Activated B cell treated with CpG ODN at 0.5 μM for 24 hours (primary cell): Measurements from ENCODE around the gene FRMPD1. TPM values are rescaled to one million over a fixed set of nuclear protein-coding genes. Genes with fewer than 3 reads are reported as not detected.

Experiments used
- ATAC-seq: fragments of 200-7000 bp; cut with Tn5 transposase; one replicate; pipeline ENCODE4 v1.10.0; 2021; ENCODE audit warnings: low read depth, mild to moderate bottlenecking, moderate library complexity
- CTCF ChIA-PET: fragments of 350-600 bp; sonication (Branson Sonifier 250); formaldehyde crosslinking; loops from one replicate; lab custom pipeline; 2021; ENCODE audit warnings: antibody characterized with exemption; lab: Charles Lee
- POLR2A ChIA-PET: fragments of 350-600 bp; sonication (Branson Sonifier 250); formaldehyde crosslinking; loops from one replicate; lab custom pipeline; 2021; ENCODE audit warnings: antibody characterized with exemption; lab: Charles Lee
- DNase-seq: peaks from one replicate; pipeline ENCODE4 v3.0.0; 2022
- H3K27ac Mint-ChIP-seq: one replicate; pipeline ENCODE4 v1.8.0; 2020; ENCODE audit warnings: mixed read lengths
- H3K27me3 Mint-ChIP-seq: one replicate; pipeline ENCODE4 v1.8.0; 2021; ENCODE audit warnings: mixed read lengths
- H3K36me3 Mint-ChIP-seq: one replicate; pipeline ENCODE4 v1.8.0; 2021; ENCODE audit warnings: low read depth, mixed read lengths
- H3K4me1 Mint-ChIP-seq: one replicate; pipeline ENCODE4 v1.8.0; 2021; ENCODE audit warnings: mixed read lengths
- H3K4me3 Mint-ChIP-seq: one replicate; pipeline ENCODE4 v1.8.0; 2020; ENCODE audit warnings: mild to moderate bottlenecking, mixed read lengths
- H3K9me3 Mint-ChIP-seq: one replicate; pipeline ENCODE4 v1.8.0; 2020; ENCODE audit warnings: mixed read lengths
- intact Hi-C: fragments of 100-400 bp; cut with micrococcal nuclease; formaldehyde crosslinking; loops from one replicate; pipeline ENCODE4 v1.15.1; 2024
- total RNA-seq: library from RNA; stranded (reverse); gene quantifications from 2 replicates; pipeline ENCODE4 v1.2.3, GENCODE V29; 2022
- TF ChIP-seq, protein P1 (sequence below): fragments of 200-600 bp; IDR thresholded peaks from one replicate; pipeline ENCODE4 v1.8.0; 2022; ENCODE audit warnings: antibody characterized with exemption, mild to moderate bottlenecking

FRMPD1 gene
- total RNA-seq, 1 donor from 2014 or later, result 0.07 TPM

GRCh38 chr9:37729499-37729898, 78.7 kb downstream of the FRMPD1 start:
- CTCF ChIA-PET, result no interaction called here

DNA sequence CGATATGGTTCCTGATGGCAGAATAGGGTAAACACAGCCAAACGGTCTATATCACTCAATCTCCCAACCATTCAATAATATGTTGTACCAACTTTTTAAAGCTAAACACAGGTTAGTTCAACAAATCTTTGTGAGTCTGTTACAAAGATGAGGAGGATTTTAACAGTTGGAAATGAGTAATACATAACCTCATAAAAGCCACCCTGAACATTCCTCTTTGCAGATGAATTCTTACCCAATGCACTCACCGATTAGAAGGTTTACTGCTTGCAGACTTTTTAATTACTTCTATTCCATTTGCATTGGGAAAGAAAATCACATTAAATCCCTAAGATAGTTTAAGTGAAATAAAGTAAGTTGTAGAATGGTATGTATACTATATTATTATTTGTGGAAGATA, 79.5 kb downstream of the FRMPD1 start:
- Mint-ChIP-seq H3K27me3 (peaks cover 5% of the 10 kb centered on the region), H3K4me1 (no peaks in the 10 kb centered on the region), H3K4me3 (no peak overlapping the region), H3K27ac (no peak overlapping the region), H3K36me3 (no peaks in the 10 kb centered on the region), H3K9me3 (no peaks in the 10 kb centered on the region)
- intact Hi-C loops, result no loop called here
- CTCF ChIA-PET, result no interaction called here
- no peak for DNase-seq
- TF ChIP-seq, protein P1, sequence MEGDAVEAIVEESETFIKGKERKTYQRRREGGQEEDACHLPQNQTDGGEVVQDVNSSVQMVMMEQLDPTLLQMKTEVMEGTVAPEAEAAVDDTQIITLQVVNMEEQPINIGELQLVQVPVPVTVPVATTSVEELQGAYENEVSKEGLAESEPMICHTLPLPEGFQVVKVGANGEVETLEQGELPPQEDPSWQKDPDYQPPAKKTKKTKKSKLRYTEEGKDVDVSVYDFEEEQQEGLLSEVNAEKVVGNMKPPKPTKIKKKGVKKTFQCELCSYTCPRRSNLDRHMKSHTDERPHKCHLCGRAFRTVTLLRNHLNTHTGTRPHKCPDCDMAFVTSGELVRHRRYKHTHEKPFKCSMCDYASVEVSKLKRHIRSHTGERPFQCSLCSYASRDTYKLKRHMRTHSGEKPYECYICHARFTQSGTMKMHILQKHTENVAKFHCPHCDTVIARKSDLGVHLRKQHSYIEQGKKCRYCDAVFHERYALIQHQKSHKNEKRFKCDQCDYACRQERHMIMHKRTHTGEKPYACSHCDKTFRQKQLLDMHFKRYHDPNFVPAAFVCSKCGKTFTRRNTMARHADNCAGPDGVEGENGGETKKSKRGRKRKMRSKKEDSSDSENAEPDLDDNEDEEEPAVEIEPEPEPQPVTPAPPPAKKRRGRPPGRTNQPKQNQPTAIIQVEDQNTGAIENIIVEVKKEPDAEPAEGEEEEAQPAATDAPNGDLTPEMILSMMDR, result no peak
- no peak for ATAC-seq
- POLR2A ChIA-PET, result interaction anchor here (0.7 kb wide), 1 partner anchor 18 kb away, joined by 4 read pairs; no protein-coding TSS in a partner anchor

More at GRCh38 chr9:37729499-37729898, 78.7 kb downstream of the FRMPD1 start:
- no peaks in the 10 kb centered on the region for H3K9me3 Mint-ChIP-seq
- peaks cover 5% of the 10 kb centered on the region for H3K27me3 Mint-ChIP-seq
- no peaks in the 10 kb centered on the region for H3K36me3 Mint-ChIP-seq
- ATAC-seq (no peak), DNase-seq (no peak)
- H3K4me1 Mint-ChIP-seq, result no peaks in the 10 kb centered on the region
- POLR2A ChIA-PET, result interaction anchor here (0.7 kb wide), 1 partner anchor 17 kb away, joined by 4 read pairs; no protein-coding TSS in a partner anchor
- TF ChIP-seq, protein P1, result no peak
- H3K27ac Mint-ChIP-seq, result no peak overlapping the region
- H3K4me3 Mint-ChIP-seq, result no peak overlapping the region
- intact Hi-C loops, result no loop called here

GRCh38 chr9:37730839-37731238, 80.1 kb downstream of the FRMPD1 start:
- ATAC-seq (no peak), DNase-seq (no peak)
- intact Hi-C loops, result no loop called here
- Mint-ChIP-seq H3K36me3 (no peaks in the 10 kb centered on the region), H3K27ac (no peak overlapping the region), H3K9me3 (no peaks in the 10 kb centered on the region), H3K4me1 (no peaks in the 10 kb centered on the region), H3K27me3 (peaks cover 7% of the 10 kb centered on the region), H3K4me3 (no peak overlapping the region)
- ChIA-PET POLR2A (no interaction called here), CTCF (no interaction called here)
- TF ChIP-seq, protein P1, result no peak

GRCh38 chr9:37732086-37732741, 81.5 kb downstream of the FRMPD1 start:
- Mint-ChIP-seq H3K27me3 (peaks cover 7% of the 10 kb centered on the region), H3K9me3 (no peaks in the 10 kb centered on the region), H3K4me3 (no peak overlapping the region), H3K27ac (no peak overlapping the region), H3K4me1 (no peaks in the 10 kb centered on the region), H3K36me3 (no peaks in the 10 kb centered on the region)
- no peak for ATAC-seq
- intact Hi-C loops, result no loop called here
- CTCF ChIA-PET, result no interaction called here
- POLR2A ChIA-PET, result no interaction called here
- TF ChIP-seq, protein P1, result no peak
- DNase-seq, result no peak

DNA sequence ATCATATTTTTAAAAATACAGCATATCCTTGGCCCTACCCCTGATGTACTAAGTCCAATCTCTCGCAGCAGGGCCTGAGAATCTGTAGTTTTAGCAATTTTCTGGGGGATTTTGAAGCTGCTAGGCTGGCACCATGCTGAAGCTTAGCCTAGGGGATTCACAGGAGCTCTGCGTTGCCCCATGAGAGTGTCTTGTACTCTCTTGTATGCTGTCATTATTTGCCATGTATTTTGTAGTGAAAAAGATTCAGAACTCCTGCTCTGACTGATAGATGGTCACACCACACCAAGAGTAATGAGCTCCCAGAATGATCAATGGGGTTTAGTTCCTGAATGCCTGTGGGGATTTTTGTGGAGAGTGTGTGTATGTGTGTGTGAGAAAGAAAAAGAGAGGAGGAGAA, 82.2 kb downstream of the FRMPD1 start:
- intact Hi-C loops, result no loop called here
- CTCF ChIA-PET, result no interaction called here
- no peak for ATAC-seq
- peaks cover 6% of the 10 kb centered on the region for H3K27me3 Mint-ChIP-seq
- H3K27ac Mint-ChIP-seq, result no peak overlapping the region
- no peak for DNase-seq
- H3K36me3 Mint-ChIP-seq, result no peaks in the 10 kb centered on the region
- H3K9me3 Mint-ChIP-seq, result no peaks in the 10 kb centered on the region
- POLR2A ChIA-PET, result no interaction called here
- TF ChIP-seq, protein P1, result no peak
- no peak overlapping the region for H3K4me3 Mint-ChIP-seq
- no peaks in the 10 kb centered on the region for H3K4me1 Mint-ChIP-seq
